Activated CD4-positive, alpha-beta memory T cell treated with anti-CD3 and anti-CD28 coated beads, Interleukin-2, amount 10 ng/mL, durations not matched to agents 7 days and 5 days (primary cell): Measurements from ENCODE around the gene KLHL36. TPM values are rescaled to one million over a fixed set of nuclear protein-coding genes. Genes with fewer than 3 reads are reported as not detected.

Experiments
- CTCF ChIA-PET: fragments of 350-600 bp; sonication (Branson Sonifier 250); formaldehyde crosslinking; loops from one replicate; lab custom pipeline; 2021; ENCODE audit warnings: antibody characterized with exemption, inconsistent platforms; lab: Charles Lee
- POLR2A ChIA-PET: fragments of 350-600 bp; sonication (Branson Sonifier 250); formaldehyde crosslinking; loops from one replicate; lab custom pipeline; 2021; ENCODE audit warnings: antibody characterized with exemption; lab: Charles Lee
- DNase-seq: peaks from one replicate; pipeline ENCODE4 v3.0.0-alpha.2; 2020
- H3K27ac Mint-ChIP-seq: one replicate; pipeline ENCODE4 v1.8.0; 2021; ENCODE audit warnings: mild to moderate bottlenecking, mixed read lengths
- H3K27me3 Mint-ChIP-seq: one replicate; pipeline ENCODE4 v1.8.0; 2021; ENCODE audit warnings: mixed read lengths
- H3K36me3 Mint-ChIP-seq: one replicate; pipeline ENCODE4 v1.8.0; 2021; ENCODE audit warnings: low read depth, mixed read lengths
- H3K4me1 Mint-ChIP-seq: one replicate; pipeline ENCODE4 v1.8.0; 2021; ENCODE audit warnings: mixed read lengths
- H3K4me3 Mint-ChIP-seq: one replicate; pipeline ENCODE4 v1.8.0; 2021; ENCODE audit warnings: mild to moderate bottlenecking, mixed read lengths
- H3K9me3 Mint-ChIP-seq: one replicate; pipeline ENCODE4 v1.8.0; 2021; ENCODE audit warnings: mixed read lengths
- total RNA-seq, 2 experiments: library from RNA; stranded (reverse); gene quantifications; one replicate each; pipeline ENCODE4 v1.2.3, GENCODE V29; 2021

KLHL36 gene
- total RNA-seq, 2 experiments from 2014 or later = 45.7 to 49.0 TPM

GRCh38 chr16:84654238-84654637, 5.9 kb downstream of the KLHL36 start:
- H3K36me3 Mint-ChIP-seq = peaks cover 72% of the 10 kb centered on the region
- no peaks in the 10 kb centered on the region for H3K27me3 Mint-ChIP-seq
- no peaks in the 10 kb centered on the region for H3K9me3 Mint-ChIP-seq
- DNase-seq = no peak
- H3K27ac Mint-ChIP-seq = no peak overlapping the region
- peaks cover 74% of the 10 kb centered on the region for H3K4me1 Mint-ChIP-seq
- ChIA-PET CTCF (interaction anchor here (0.7 to 2.5 kb wide), 6 partner anchors 10 to 144 kb away, joined by 3 to 8 read pairs (median 4); no protein-coding TSS in a partner anchor), POLR2A (interaction anchor here (1.4 to 1.6 kb wide), 3 partner anchors 9 to 13 kb away, joined by 3 to 5 read pairs (median 4); no protein-coding TSS in a partner anchor)
- no peak overlapping the region for H3K4me3 Mint-ChIP-seq

GRCh38 chr16:84654998-84655397, 6.7 kb downstream of the KLHL36 start:
- CTCF ChIA-PET = interaction anchor here (0.8 to 1.4 kb wide), 5 partner anchors 32 to 84 kb away, joined by 3 to 5 read pairs (median 4); no protein-coding TSS in a partner anchor
- H3K4me1 Mint-ChIP-seq = peaks cover 70% of the 10 kb centered on the region
- POLR2A ChIA-PET = interaction anchor here (1.6 kb wide), 1 partner anchor 14 kb away, joined by 3 read pairs; no protein-coding TSS in a partner anchor
- H3K27ac Mint-ChIP-seq = no peak overlapping the region
- peaks cover 77% of the 10 kb centered on the region for H3K36me3 Mint-ChIP-seq
- no peak overlapping the region for H3K4me3 Mint-ChIP-seq
- H3K27me3 Mint-ChIP-seq = no peaks in the 10 kb centered on the region
- H3K9me3 Mint-ChIP-seq = no peaks in the 10 kb centered on the region
- no peak for DNase-seq

GRCh38 chr16:84656649-84657048, 8.3 kb downstream of the KLHL36 start:
- DNase-seq = no peak
- Mint-ChIP-seq H3K4me1 (peaks cover 64% of the 10 kb centered on the region), H3K27ac (peak overlapping the region; percentile 65), H3K36me3 (peaks cover 73% of the 10 kb centered on the region), H3K27me3 (no peaks in the 10 kb centered on the region), H3K4me3 (no peak overlapping the region), H3K9me3 (no peaks in the 10 kb centered on the region)
- ChIA-PET POLR2A (no interaction called here), CTCF (interaction anchor here (1.4 to 1.5 kb wide), 2 partner anchors 16 to 69 kb away, joined by 5 read pairs; no protein-coding TSS in a partner anchor)

- Mint-ChIP-seq H3K36me3 (peaks cover 71% of the 10 kb centered on the region), H3K27me3 (no peaks in the 10 kb centered on the region), H3K27ac (peak overlapping the region; percentile 65), H3K4me3 (no peak overlapping the region), H3K9me3 (no peaks in the 10 kb centered on the region), H3K4me1 (peaks cover 58% of the 10 kb centered on the region)
- POLR2A ChIA-PET = no interaction called here
- CTCF ChIA-PET = interaction anchor here (1.5 kb wide), 1 partner anchor 15 kb away, joined by 5 read pairs; no protein-coding TSS in a partner anchor
- no peak for DNase-seq
These were observed 9.0 kb downstream of the KLHL36 start for GRCh38 chr16:84657229-84657837.

GRCh38 chr16:84658690-84659089, 10.4 kb downstream of the KLHL36 start:
- Mint-ChIP-seq H3K27ac (no peak overlapping the region), H3K36me3 (peaks cover 72% of the 10 kb centered on the region), H3K27me3 (no peaks in the 10 kb centered on the region), H3K4me1 (peaks cover 48% of the 10 kb centered on the region), H3K4me3 (no peak overlapping the region), H3K9me3 (no peaks in the 10 kb centered on the region)
- ChIA-PET CTCF (interaction anchor here (1.2 kb wide), 1 partner anchor 13 kb away, joined by 3 read pairs; no protein-coding TSS in a partner anchor), POLR2A (no interaction called here)
- no peak for DNase-seq

- Mint-ChIP-seq H3K4me3 (no peak overlapping the region), H3K9me3 (no peaks in the 10 kb centered on the region), H3K4me1 (peaks cover 44% of the 10 kb centered on the region), H3K27me3 (no peaks in the 10 kb centered on the region), H3K27ac (no peak overlapping the region), H3K36me3 (peaks cover 74% of the 10 kb centered on the region)
- DNase-seq = no peak
- CTCF ChIA-PET = interaction anchor here (5.2 kb wide), 1 partner anchor 12 kb away, joined by 31 read pairs; no protein-coding TSS in a partner anchor
- POLR2A ChIA-PET = no interaction called here
These were observed 11.5 kb downstream of the KLHL36 start for GRCh38 chr16:84659656-84660300.

GRCh38 chr16:84660973-84661372, 12.7 kb downstream of the KLHL36 start:
- ChIA-PET CTCF (interaction anchor here (1.0 to 5.2 kb wide), 2 partner anchors 11 to 65 kb away, joined by 3 to 31 read pairs; no protein-coding TSS in a partner anchor), POLR2A (no interaction called here)
- DNase-seq = no peak
- Mint-ChIP-seq H3K4me3 (no peak overlapping the region), H3K4me1 (peaks cover 35% of the 10 kb centered on the region), H3K27ac (no peak overlapping the region), H3K27me3 (no peaks in the 10 kb centered on the region), H3K9me3 (no peaks in the 10 kb centered on the region), H3K36me3 (peaks cover 74% of the 10 kb centered on the region)

DNA sequence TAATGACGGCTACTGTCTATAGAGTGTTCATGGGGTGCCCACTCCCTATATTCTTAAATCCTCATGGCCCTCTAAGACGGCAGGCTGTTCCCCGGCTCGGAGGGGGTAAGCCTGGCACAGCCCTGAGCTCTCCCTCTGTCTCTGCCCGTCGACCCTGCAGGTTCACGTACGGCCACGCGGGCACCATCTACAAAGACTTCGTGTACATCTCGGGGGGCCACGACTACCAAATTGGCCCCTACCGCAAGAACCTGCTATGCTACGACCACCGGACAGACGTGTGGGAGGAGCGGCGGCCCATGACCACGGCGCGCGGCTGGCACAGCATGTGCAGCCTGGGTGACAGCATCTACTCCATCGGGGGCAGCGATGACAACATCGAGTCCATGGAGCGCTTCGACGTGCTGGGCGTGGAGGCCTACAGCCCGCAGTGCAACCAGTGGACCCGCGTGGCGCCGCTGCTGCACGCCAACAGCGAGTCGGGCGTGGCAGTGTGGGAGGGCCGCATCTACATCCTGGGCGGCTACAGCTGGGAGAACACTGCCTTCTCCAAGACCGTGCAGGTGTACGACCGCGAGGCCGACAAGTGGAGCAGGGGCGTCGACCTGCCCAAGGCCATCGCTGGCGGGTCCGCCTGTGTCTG, 13.2 kb downstream of the KLHL36 start:
- H3K4me1 Mint-ChIP-seq = peaks cover 30% of the 10 kb centered on the region
- H3K27ac Mint-ChIP-seq = no peak overlapping the region
- POLR2A ChIA-PET = interaction anchor here (1.3 kb wide), 1 partner anchor 20 kb away, joined by 3 read pairs; no protein-coding TSS in a partner anchor

DNA sequence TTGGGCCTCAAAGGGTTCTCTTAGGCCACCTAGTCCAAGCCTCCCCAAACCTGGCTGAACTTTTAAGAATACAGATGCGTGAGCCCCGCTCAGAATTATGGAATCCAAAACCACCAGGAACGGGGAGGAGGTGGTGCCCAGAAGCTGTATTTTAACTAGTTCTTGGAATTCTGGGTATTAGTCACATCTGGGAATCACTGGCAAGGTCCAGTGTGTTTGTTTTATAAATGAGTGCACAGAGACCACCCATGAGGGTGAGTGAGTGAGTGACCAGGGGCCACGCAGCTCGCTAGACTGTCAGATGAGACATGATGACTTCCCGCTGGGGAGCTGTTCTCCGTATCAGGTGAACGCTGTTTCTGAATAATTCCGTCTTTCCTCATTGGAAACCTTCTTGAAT, 14.2 kb downstream of the KLHL36 start:
- no peak for DNase-seq
- no peaks in the 10 kb centered on the region for H3K27me3 Mint-ChIP-seq
- H3K4me1 Mint-ChIP-seq = peaks cover 24% of the 10 kb centered on the region
- CTCF ChIA-PET = interaction anchor here (1.1 to 5.2 kb wide), 3 partner anchors 10 to 64 kb away, joined by 3 to 31 read pairs (median 7); no protein-coding TSS in a partner anchor
- POLR2A ChIA-PET = interaction anchor here (1.2 to 1.3 kb wide), 2 partner anchors 14 to 21 kb away, joined by 3 to 5 read pairs; partner anchors contain the start of gene KLHL36
- no peaks in the 10 kb centered on the region for H3K9me3 Mint-ChIP-seq
- no peak overlapping the region for H3K27ac Mint-ChIP-seq
- H3K4me3 Mint-ChIP-seq = no peak overlapping the region
- H3K36me3 Mint-ChIP-seq = peaks cover 67% of the 10 kb centered on the region

More for the DNA sequence above, 13.2 kb downstream of the KLHL36 start:
- Mint-ChIP-seq H3K4me3 (no peak overlapping the region), H3K27me3 (no peaks in the 10 kb centered on the region), H3K36me3 (peaks cover 77% of the 10 kb centered on the region), H3K9me3 (no peaks in the 10 kb centered on the region)
- CTCF ChIA-PET = interaction anchor here (1.0 to 5.2 kb wide), 3 partner anchors 11 to 65 kb away, joined by 3 to 31 read pairs (median 7); no protein-coding TSS in a partner anchor
- no peak for DNase-seq

GRCh38 chr16:84663433-84664101, 15.3 kb downstream of the KLHL36 start:
- DNase-seq = no peak
- H3K9me3 Mint-ChIP-seq = no peaks in the 10 kb centered on the region
- no peak overlapping the region for H3K4me3 Mint-ChIP-seq
- ChIA-PET CTCF (interaction anchor here (0.8 to 5.2 kb wide), 4 partner anchors 9 to 75 kb away, joined by 3 to 31 read pairs (median 4); no protein-coding TSS in a partner anchor), POLR2A (interaction anchor here (2.2 kb wide), 1 partner anchor 10 kb away, joined by 5 read pairs; no protein-coding TSS in a partner anchor)
- peaks cover 58% of the 10 kb centered on the region for H3K36me3 Mint-ChIP-seq
- H3K27ac Mint-ChIP-seq = no peak overlapping the region
- H3K4me1 Mint-ChIP-seq = peaks cover 16% of the 10 kb centered on the region
- H3K27me3 Mint-ChIP-seq = no peaks in the 10 kb centered on the region

GRCh38 chr16:84665359-84665758, 17.0 kb downstream of the KLHL36 start:
- POLR2A ChIA-PET = interaction anchor here (0.8 to 2.2 kb wide), 3 partner anchors 11 to 36 kb away, joined by 3 to 5 read pairs (median 3); no protein-coding TSS in a partner anchor
- DNase-seq = no peak
- no peak overlapping the region for H3K27ac Mint-ChIP-seq
- no peak overlapping the region for H3K4me3 Mint-ChIP-seq
- CTCF ChIA-PET = no interaction called here
- peaks cover 5% of the 10 kb centered on the region for H3K4me1 Mint-ChIP-seq
- H3K9me3 Mint-ChIP-seq = no peaks in the 10 kb centered on the region
- no peaks in the 10 kb centered on the region for H3K27me3 Mint-ChIP-seq
- peaks cover 41% of the 10 kb centered on the region for H3K36me3 Mint-ChIP-seq

DNA sequence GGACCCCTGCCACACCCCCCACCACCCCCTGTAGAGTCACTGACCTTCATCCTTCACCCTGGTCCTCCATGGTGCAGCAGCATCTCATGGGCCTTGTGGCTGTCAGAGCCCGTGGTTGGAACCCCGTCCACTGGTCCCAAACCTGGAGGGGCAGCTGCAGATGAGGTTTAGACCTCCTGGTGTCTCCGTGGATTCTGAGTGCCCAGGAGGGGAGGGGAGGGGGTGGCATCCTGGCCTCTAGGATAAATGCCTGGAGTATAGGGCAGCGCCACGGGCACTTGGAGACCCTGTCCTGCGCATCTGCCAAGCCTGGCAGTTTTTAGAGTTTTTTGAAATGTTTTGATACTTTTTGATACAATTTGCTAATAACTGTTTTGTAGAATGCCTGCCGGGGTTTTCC, 17.5 kb downstream of the KLHL36 start:
- Mint-ChIP-seq H3K36me3 (peaks cover 39% of the 10 kb centered on the region), H3K27me3 (no peaks in the 10 kb centered on the region), H3K4me3 (no peak overlapping the region), H3K4me1 (peaks cover 4% of the 10 kb centered on the region), H3K9me3 (no peaks in the 10 kb centered on the region), H3K27ac (no peak overlapping the region)
- CTCF ChIA-PET = interaction anchor here (1.2 kb wide), 1 partner anchor 73 kb away, joined by 4 read pairs; no protein-coding TSS in a partner anchor
- POLR2A ChIA-PET = interaction anchor here (1.3 kb wide), 1 partner anchor 27 kb away, joined by 3 read pairs; no protein-coding TSS in a partner anchor
- no peak for DNase-seq
